Tibial artery (tissue), 4 donors: ENCODE measurements around the gene PIP5K1C.

Source experiments
- DNase-seq, 2 donors: peaks; one replicate each; pipeline ENCODE4 v3.0.0-alpha.2; 2019
- H3K27ac ChIP-seq, 2 donors: fragments of 200-600 bp; sonication (generic) in 1 of 2; 1 replicate in 1 of 2; 2 replicates in 1 of 2; pipeline ENCODE4 v1.5.1; 2018 to 2019; ENCODE audit warnings: mild to moderate bottlenecking in 1 of 2
- H3K27me3 ChIP-seq, 2 donors: fragments of 200-600 bp; sonication (generic) in 1 of 2; one replicate each; pipeline versions ENCODE4 v1.5.1 to v1.6.0; 2016 to 2019
- H3K36me3 ChIP-seq, 3 donors: fragments of 200-600 bp; sonication (generic) in 2 of 3; one replicate each; pipeline ENCODE4 v1.5.1; 2016 to 2019; ENCODE audit warnings: mild to moderate bottlenecking in 2 of 3
- H3K4me1 ChIP-seq, 4 donors: fragments of 200-600 bp; sonication (generic) in 2 of 4; 1 replicate in 3 of 4; 2 replicates in 1 of 4; pipeline ENCODE4 v1.5.1; 2016 to 2019
- H3K4me3 ChIP-seq, 2 donors: fragments of 200-600 bp; sonication (generic) in 1 of 2; 1 replicate in 1 of 2; 2 replicates in 1 of 2; pipeline ENCODE4 v1.5.1; 2018 to 2019; ENCODE audit warnings: mild to moderate bottlenecking in 2 of 2
- H3K9me3 ChIP-seq, 3 donors: fragments of 200-600 bp; sonication (generic) in 1 of 3; one replicate each; pipeline ENCODE4 v1.5.1; 2016 to 2019
- intact Hi-C: fragments of 100-400 bp; cut with DNase I; formaldehyde crosslinking; loops from one replicate; pipeline ENCODE4 v1.15.0; 2023; ENCODE audit warnings: low total_unique reads
- TF ChIP-seq, protein P1 (sequence below), 2 experiments: fragments of 200-600 bp in 1 of 2; fragments of 450-650 bp in 1 of 2; IDR thresholded peaks; one replicate each; pipeline ENCODE4 v1.5.1; 2017 to 2019; ENCODE audit warnings: antibody characterized with exemption in 2 of 2, mild to moderate bottlenecking in 1 of 2, moderate library complexity in 1 of 2

PIP5K1C gene

DNA sequence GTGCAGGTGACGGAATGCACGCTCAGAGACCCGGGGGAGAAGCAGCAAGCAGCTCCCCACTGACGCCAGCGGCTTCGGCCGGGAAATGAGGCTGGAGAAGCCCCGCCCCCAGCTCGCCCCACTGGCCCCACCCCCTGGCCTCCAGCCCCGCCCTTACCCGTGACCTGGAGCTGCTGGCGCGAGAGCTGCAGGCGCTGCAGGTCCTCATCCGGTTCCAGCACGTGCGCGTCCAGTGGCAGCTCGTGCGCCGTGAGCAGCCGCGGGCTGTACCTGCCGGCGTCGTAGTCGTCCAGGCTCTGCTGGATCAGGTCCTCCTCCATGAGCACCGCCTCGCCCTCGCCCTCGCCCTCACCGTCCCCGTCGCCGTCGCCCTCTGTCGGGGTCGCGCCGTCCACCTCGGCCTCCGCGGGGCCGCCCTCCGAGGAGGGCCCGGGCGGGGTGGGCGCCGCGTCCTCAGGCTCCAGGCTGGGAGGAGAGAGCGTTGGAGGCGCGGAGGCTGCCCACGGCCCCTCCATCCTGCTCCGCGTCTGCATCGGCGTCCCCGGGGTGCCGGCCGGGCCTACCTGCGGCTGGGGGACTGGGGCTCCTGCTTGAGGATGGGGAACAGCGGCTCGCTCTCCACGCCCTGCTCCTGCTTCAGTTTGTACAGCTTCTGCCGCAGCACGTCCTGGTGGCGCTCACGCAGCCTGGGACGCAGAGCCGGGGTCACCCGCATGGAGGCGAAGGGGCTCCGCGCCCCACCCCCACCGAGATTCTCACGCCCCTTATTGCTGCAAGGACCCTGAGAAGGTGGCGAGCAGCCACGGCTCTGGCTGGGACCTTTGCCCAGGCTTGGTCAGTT, 87.1 kb downstream of the PIP5K1C start:
- TF ChIP-seq, protein P1, sequence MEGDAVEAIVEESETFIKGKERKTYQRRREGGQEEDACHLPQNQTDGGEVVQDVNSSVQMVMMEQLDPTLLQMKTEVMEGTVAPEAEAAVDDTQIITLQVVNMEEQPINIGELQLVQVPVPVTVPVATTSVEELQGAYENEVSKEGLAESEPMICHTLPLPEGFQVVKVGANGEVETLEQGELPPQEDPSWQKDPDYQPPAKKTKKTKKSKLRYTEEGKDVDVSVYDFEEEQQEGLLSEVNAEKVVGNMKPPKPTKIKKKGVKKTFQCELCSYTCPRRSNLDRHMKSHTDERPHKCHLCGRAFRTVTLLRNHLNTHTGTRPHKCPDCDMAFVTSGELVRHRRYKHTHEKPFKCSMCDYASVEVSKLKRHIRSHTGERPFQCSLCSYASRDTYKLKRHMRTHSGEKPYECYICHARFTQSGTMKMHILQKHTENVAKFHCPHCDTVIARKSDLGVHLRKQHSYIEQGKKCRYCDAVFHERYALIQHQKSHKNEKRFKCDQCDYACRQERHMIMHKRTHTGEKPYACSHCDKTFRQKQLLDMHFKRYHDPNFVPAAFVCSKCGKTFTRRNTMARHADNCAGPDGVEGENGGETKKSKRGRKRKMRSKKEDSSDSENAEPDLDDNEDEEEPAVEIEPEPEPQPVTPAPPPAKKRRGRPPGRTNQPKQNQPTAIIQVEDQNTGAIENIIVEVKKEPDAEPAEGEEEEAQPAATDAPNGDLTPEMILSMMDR (IDR thresholded peaks at IDR 0.05): no peak
- H3K36me3 ChIP-seq: peaks cover 9 to 74% (median 24%) of the 10 kb centered on the region in 3 donors
- H3K4me1 ChIP-seq: peaks cover 0 to 33% (median 29%) of the 10 kb centered on the region in 4 donors
- intact Hi-C loops: no loop called here
- no peak overlapping the region for H3K4me3 ChIP-seq
- no peak overlapping the region for H3K27ac ChIP-seq
- H3K9me3 ChIP-seq: no peaks in the 10 kb centered on the region
- H3K27me3 ChIP-seq: no peaks in the 10 kb centered on the region
- DNase-seq: no peak

DNA sequence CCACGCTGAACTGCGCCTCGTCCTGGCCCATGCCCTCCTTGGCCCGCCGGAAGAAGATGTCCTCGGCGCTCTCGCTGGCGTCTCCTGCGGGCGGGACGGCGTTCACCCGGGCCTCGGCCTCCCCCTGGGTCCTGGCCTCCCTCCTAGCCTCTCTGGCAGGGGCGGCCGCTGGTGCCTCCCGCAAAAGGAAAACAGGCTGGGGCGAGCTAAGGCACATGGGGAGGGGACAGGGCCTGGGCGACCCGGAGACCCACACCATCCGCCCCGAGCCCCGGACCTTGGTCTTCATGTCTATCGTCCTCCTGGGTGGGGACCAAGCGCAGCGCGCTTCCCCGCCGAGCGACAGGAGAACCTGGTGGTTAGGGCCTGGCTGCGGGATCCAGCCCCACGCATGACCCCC, 87.9 kb downstream of the PIP5K1C start:
- Histone ChIP-seq H3K27ac (no peak overlapping the region), H3K36me3 (peaks cover 9 to 68% (median 24%) of the 10 kb centered on the region in 3 donors), H3K27me3 (no peaks in the 10 kb centered on the region), H3K4me3 (no peak overlapping the region), H3K9me3 (no peaks in the 10 kb centered on the region), H3K4me1 (peaks cover 0 to 39% (median 35%) of the 10 kb centered on the region in 4 donors)
- no peak for DNase-seq
- intact Hi-C loops: no loop called here
- TF ChIP-seq, protein P1 (IDR thresholded peaks at IDR 0.05): no peak

DNA sequence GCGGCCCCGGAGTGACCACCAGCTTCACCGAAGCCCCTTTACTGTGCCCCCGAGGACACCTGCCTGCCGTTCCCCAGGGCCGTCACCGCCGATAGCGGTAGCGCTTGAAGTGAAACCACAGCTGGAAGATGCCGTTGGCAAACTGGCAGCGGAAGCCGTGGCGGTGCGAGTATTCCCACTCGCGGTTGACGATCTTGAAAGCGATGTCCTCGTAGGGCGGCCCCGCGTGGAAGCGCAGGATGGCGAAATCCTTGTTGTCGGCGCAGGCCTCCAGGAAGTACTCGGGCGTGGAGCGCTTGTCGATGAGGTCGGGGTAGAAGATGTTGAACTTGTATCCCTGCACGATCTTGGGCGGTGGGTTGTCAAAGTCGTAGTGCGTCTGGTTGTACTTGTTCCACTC, 88.4 kb downstream of the PIP5K1C start:
- H3K27ac ChIP-seq: no peak overlapping the region

GRCh38 chr19:3610745-3611717, 89.2 kb downstream of the PIP5K1C start:
- Histone ChIP-seq H3K27ac (peak overlapping the region; percentile 96 to 97), H3K4me1 (peaks cover 0 to 46% (median 37%) of the 10 kb centered on the region in 4 donors)

More for the DNA sequence above, 88.4 kb downstream of the PIP5K1C start:
- Histone ChIP-seq H3K4me1 (peaks cover 0 to 41% (median 37%) of the 10 kb centered on the region in 4 donors), H3K9me3 (no peaks in the 10 kb centered on the region), H3K4me3 (no peak overlapping the region), H3K36me3 (peaks cover 9 to 63% (median 24%) of the 10 kb centered on the region in 3 donors), H3K27me3 (no peaks in the 10 kb centered on the region)
- TF ChIP-seq, protein P1 (IDR thresholded peaks at IDR 0.05): no peak
- no peak for DNase-seq
- intact Hi-C loops: no loop called here

More at GRCh38 chr19:3610745-3611717, 89.2 kb downstream of the PIP5K1C start:
- intact Hi-C loops: no loop called here
- H3K9me3 ChIP-seq: no peaks in the 10 kb centered on the region
- no peak for DNase-seq
- no peak overlapping the region for H3K4me3 ChIP-seq
- no peaks in the 10 kb centered on the region for H3K27me3 ChIP-seq
- TF ChIP-seq, protein P1 (IDR thresholded peaks at IDR 0.05): no peak
- H3K36me3 ChIP-seq: peaks cover 9 to 55% (median 24%) of the 10 kb centered on the region in 3 donors
